Coronary artery (tissue), 2 donors: ENCODE data around the gene RAB31.

ENCODE experiments used
- DNase-seq: peaks from one replicate; pipeline ENCODE4 v3.0.0-alpha.2; 2017; ENCODE audit warnings: low spot score
- H3K27ac ChIP-seq, 2 donors: fragments of 200-600 bp; sonication (generic); one replicate each; pipeline ENCODE4 v1.5.1; 2016 to 2019
- H3K4me3 ChIP-seq: fragments of 200-600 bp; sonication (generic); 2 replicates; pipeline ENCODE4 v1.5.1; 2016; ENCODE audit warnings: mild to moderate bottlenecking, moderate library complexity
- TF ChIP-seq, protein P1 (sequence below): fragments of 200-600 bp; sonication (generic); IDR thresholded peaks from one replicate; pipeline ENCODE4 v1.5.1; 2019; ENCODE audit warnings: antibody characterized with exemption

Gene RAB31

DNA sequence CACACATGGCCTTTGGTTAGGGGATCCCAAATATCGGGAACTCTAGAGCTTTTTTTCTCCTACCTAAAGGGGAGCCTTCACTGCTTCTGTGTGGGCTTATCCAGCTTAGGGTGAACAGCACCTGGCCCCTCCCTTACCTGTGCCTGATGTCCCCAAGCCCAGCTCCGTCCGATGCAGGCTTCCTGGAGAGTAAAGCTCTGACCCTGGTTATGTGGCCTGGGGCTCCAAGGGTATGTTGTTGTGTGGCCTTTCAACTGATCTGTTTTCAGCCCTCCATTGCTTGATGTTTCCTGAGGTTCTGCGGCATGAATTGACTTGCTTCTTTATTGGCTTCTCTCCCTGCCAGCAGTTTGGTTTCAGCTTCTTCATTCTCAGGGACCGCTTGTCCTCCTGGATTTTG is 66.0 kb downstream of the RAB31 start:
- no peak overlapping the region for H3K27ac ChIP-seq
- TF ChIP-seq, protein P1, sequence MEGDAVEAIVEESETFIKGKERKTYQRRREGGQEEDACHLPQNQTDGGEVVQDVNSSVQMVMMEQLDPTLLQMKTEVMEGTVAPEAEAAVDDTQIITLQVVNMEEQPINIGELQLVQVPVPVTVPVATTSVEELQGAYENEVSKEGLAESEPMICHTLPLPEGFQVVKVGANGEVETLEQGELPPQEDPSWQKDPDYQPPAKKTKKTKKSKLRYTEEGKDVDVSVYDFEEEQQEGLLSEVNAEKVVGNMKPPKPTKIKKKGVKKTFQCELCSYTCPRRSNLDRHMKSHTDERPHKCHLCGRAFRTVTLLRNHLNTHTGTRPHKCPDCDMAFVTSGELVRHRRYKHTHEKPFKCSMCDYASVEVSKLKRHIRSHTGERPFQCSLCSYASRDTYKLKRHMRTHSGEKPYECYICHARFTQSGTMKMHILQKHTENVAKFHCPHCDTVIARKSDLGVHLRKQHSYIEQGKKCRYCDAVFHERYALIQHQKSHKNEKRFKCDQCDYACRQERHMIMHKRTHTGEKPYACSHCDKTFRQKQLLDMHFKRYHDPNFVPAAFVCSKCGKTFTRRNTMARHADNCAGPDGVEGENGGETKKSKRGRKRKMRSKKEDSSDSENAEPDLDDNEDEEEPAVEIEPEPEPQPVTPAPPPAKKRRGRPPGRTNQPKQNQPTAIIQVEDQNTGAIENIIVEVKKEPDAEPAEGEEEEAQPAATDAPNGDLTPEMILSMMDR = no peak
- DNase-seq = no peak
- H3K4me3 ChIP-seq = no peak overlapping the region

DNA sequence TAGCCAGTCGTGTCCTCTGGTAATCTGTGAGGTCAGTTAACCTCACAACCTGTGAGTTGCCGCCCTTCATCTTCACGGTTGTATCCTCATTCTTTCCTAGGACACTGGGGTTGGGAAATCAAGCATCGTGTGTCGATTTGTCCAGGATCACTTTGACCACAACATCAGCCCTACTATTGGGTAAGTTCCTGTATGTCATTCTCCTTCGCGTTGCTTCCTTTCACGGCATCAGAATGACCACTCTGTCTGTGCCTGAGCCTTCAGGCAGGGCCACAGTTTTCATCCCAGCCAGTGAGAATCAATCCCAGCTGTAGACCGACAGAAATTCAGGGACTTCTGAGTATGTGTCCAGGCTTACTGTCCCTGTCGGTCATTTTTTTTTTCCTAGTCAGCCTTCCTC is 67.1 kb downstream of the RAB31 start:
- Histone ChIP-seq H3K27ac (peak overlapping the region; percentile 27 to 57), H3K4me3 (no peak overlapping the region)
- TF ChIP-seq, protein P1 = no peak
- DNase-seq = no peak

DNA sequence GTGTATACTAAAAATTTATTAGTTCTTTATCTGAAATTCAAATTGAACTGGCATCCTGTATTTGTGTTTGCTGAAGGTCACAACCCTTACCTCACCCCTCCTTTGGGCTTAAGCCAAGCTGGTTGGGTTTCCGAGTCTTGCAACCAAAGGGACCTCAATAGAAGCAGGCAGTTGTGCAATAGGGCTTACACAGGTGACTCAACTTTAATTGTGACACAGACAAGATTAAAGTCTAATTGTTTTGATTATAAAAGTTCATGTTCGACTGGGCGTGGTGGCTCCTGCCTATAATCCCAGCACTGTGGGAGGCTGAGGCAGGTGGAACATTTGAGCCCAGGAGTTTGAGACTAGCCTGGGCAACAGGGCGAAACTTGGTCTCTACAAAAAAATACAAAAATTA is 71.5 kb downstream of the RAB31 start:
- no peak for DNase-seq
- TF ChIP-seq, protein P1 = no peak
- Histone ChIP-seq H3K4me3 (no peak overlapping the region), H3K27ac (no peak overlapping the region)

DNA sequence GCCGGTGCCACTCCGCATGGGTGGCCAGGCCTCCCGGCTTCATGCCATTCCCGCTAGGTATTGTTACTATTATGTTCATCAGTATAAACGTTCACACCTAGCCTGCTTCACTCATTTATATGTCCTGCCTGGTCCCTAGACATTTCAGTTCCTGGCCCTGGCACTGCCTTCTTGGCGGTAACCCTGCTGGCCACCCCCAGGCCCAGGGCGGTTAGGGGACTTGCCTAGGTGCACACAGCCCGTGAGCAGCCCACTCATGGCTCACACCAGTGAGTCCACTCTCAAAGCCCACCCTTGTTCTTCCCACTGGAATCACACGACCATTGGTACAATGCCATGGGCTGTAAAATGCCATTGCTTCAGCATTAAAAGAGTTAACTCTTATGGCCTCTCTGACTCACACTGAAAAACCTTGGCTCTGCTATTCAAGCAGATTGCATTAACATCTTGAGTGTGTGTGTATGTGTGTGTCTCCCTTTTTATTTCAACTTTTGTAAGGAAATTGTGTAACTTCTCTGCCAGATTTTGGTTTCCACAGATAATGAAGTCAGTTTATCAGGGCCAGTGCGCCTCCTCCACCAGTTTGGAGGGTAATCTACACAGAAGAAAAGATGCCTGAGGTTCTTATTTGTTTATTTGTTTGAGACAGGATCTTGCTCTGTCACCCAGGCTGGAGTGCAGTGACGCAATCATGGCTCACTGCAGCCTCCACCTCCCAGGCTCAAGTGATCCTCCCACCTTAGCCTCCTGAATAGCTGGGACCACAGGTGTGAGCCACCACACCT is 74.2 kb downstream of the RAB31 start:
- Histone ChIP-seq H3K27ac (peak overlapping the region in 1 of 2 donors; percentile 61), H3K4me3 (no peak overlapping the region)
- no peak for DNase-seq
- TF ChIP-seq, protein P1 = no peak

DNA sequence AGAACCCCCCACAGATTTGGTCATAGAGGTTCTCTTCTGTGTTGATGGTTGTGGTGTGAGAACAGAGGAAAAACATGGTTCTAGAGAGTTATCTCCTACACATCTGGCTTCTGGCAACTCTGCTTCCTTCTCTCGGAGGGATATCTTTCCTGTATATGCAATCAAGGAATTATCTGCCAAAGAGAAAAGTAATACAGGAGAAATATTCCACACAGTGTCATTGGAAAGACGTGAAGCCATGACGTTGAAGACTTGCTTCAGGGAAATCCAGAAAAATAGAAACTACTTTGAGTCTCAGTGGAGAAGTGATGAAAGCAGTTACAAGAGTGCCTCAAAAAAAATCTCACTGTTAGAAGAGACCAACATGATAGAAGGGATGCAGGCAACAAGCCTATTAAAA is 78.5 kb downstream of the RAB31 start:
- no peak overlapping the region for H3K27ac ChIP-seq
- DNase-seq = no peak
- no peak overlapping the region for H3K4me3 ChIP-seq
- TF ChIP-seq, protein P1 = no peak

DNA sequence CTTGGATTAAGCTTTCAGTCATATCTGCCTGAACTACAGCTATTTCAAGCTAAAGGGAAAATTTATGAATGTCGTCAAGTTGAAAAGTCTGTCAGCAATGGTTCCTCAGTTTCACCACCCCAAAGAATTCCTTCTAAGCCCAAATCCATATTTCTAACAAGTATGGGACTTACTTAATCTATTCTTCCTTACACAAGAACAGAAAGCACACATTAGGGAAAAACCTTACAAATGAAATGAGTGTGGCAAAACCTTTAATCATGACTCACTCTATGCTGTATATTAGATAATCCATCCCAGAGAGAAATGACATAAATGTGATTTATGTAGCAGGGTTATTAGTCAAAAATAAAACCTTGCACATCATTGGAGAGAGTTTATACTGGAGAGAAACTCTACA is 78.9 kb downstream of the RAB31 start:
- H3K27ac ChIP-seq = no peak overlapping the region
- DNase-seq = no peak
- TF ChIP-seq, protein P1 = no peak
- no peak overlapping the region for H3K4me3 ChIP-seq

DNA sequence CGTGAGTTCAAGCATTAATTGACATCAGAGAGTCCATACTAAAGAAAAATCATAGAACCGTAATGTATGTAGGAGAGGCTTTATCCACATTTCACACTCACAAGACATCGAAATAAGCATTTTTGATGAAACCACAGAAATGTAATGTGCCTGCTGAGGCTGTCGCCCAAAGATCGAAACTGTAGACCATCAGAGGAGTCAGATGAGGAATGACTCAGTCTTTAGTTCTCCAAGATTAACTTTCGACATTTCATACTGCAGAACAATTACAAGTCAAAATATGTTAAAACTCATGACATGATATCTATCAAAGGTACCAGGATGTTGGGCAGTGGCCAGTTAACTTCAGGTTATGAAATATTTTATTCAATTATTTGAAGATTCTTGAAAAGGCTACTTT is 79.6 kb downstream of the RAB31 start:
- DNase-seq = no peak
- TF ChIP-seq, protein P1 = no peak
- H3K4me3 ChIP-seq = no peak overlapping the region
- no peak overlapping the region for H3K27ac ChIP-seq
